Nephron progenitor cell (in vitro differentiated cells): ENCODE results near the gene YWHAB.

Source experiments
- DNase-seq: peaks from one replicate; pipeline ENCODE4 v3.0.0; 2021
- H3K27ac Mint-ChIP-seq: 2 replicates; pipeline ENCODE4 v1.8.0; 2021; ENCODE audit warnings: mild to moderate bottlenecking, moderate library complexity, mixed read lengths
- H3K27me3 Mint-ChIP-seq: 2 replicates; pipeline ENCODE4 v1.8.0; 2021; ENCODE audit warnings: mild to moderate bottlenecking, low read depth, mixed read lengths; ENCODE audit not compliant: poor library complexity
- H3K36me3 Mint-ChIP-seq: 2 replicates; pipeline ENCODE4 v1.8.0; 2021; ENCODE audit warnings: low read depth, mixed read lengths
- H3K4me1 Mint-ChIP-seq: 2 replicates; pipeline ENCODE4 v1.8.0; 2021; ENCODE audit warnings: mixed read lengths
- H3K4me3 Mint-ChIP-seq: 2 replicates; pipeline ENCODE4 v1.8.0; 2021; ENCODE audit warnings: mild to moderate bottlenecking, moderate library complexity, mixed read lengths
- H3K9me3 Mint-ChIP-seq: 2 replicates; pipeline ENCODE4 v1.8.0; 2021; ENCODE audit warnings: mild to moderate bottlenecking, moderate library complexity, mixed read lengths
- CTCF ChIP-seq: fragments of 200-600 bp; sonication (generic); IDR thresholded peaks from 2 replicates; pipeline ENCODE4 v1.5.0; 2021; ENCODE audit warnings: antibody characterized with exemption

Gene YWHAB

GRCh38 chr20:44931911-44932310 lies 46.4 kb downstream of the YWHAB start:
- DNase-seq: no peak
- peaks cover 25% of the 10 kb centered on the region for H3K36me3 Mint-ChIP-seq
- no peak for TF ChIP-seq CTCF

GRCh38 chr20:44932916-44933315 lies 47.4 kb downstream of the YWHAB start:
- no peak for TF ChIP-seq CTCF
- DNase-seq: no peak
- Mint-ChIP-seq H3K4me1 (no peaks in the 10 kb centered on the region), H3K36me3 (peaks cover 25% of the 10 kb centered on the region), H3K9me3 (no peaks in the 10 kb centered on the region), H3K27me3 (no peaks in the 10 kb centered on the region), H3K4me3 (no peak overlapping the region), H3K27ac (peak overlapping the region; percentile 14)

More at GRCh38 chr20:44931911-44932310, 46.4 kb downstream of the YWHAB start:
- no peak overlapping the region for H3K27ac Mint-ChIP-seq
- no peak overlapping the region for H3K4me3 Mint-ChIP-seq
- H3K4me1 Mint-ChIP-seq: no peaks in the 10 kb centered on the region
- H3K9me3 Mint-ChIP-seq: no peaks in the 10 kb centered on the region
- no peaks in the 10 kb centered on the region for H3K27me3 Mint-ChIP-seq

- Mint-ChIP-seq H3K4me1 (no peaks in the 10 kb centered on the region), H3K36me3 (peaks cover 26% of the 10 kb centered on the region), H3K27ac (peak overlapping the region; percentile 71), H3K9me3 (no peaks in the 10 kb centered on the region), H3K4me3 (no peak overlapping the region), H3K27me3 (no peaks in the 10 kb centered on the region)
- no peak for DNase-seq
- TF ChIP-seq CTCF: no peak
Measured at GRCh38 chr20:44936510-44936909, 51.0 kb downstream of the YWHAB start.

DNA sequence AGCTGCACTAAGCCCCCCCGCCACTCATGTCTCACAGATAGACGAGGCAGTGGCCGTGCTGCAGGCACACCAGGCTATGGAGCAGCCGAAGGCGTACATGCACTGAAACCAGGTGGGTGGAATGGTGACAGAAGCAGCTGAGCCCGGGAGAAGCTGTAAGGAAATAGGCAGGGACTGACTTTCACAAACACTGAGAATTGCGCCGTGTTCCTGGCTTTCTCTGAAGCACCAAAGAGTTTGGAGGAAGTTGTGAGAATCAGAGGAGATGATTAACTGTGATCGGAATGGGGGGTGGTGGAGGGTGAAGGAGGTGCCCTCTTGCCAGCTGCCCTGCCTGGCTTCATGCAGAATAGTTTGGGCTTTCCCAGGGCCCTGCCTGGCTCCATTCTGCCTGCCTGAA lies 53.1 kb downstream of the YWHAB start:
- peak overlapping the region; percentile 88 for H3K27ac Mint-ChIP-seq
- H3K36me3 Mint-ChIP-seq: peaks cover 26% of the 10 kb centered on the region
- no peak overlapping the region for H3K4me3 Mint-ChIP-seq
- H3K27me3 Mint-ChIP-seq: no peaks in the 10 kb centered on the region
- no peaks in the 10 kb centered on the region for H3K9me3 Mint-ChIP-seq
- TF ChIP-seq CTCF: no peak
- no peak for DNase-seq
- peaks cover 16% of the 10 kb centered on the region for H3K4me1 Mint-ChIP-seq

GRCh38 chr20:44941120-44941691 lies 55.7 kb downstream of the YWHAB start:
- H3K4me1 Mint-ChIP-seq: peaks cover 23% of the 10 kb centered on the region
- H3K4me3 Mint-ChIP-seq: no peak overlapping the region
- DNase-seq: no peak
- no peak for TF ChIP-seq CTCF
- no peaks in the 10 kb centered on the region for H3K9me3 Mint-ChIP-seq
- peak overlapping the region; percentile 93 for H3K27ac Mint-ChIP-seq
- no peaks in the 10 kb centered on the region for H3K27me3 Mint-ChIP-seq
- H3K36me3 Mint-ChIP-seq: peaks cover 42% of the 10 kb centered on the region

DNA sequence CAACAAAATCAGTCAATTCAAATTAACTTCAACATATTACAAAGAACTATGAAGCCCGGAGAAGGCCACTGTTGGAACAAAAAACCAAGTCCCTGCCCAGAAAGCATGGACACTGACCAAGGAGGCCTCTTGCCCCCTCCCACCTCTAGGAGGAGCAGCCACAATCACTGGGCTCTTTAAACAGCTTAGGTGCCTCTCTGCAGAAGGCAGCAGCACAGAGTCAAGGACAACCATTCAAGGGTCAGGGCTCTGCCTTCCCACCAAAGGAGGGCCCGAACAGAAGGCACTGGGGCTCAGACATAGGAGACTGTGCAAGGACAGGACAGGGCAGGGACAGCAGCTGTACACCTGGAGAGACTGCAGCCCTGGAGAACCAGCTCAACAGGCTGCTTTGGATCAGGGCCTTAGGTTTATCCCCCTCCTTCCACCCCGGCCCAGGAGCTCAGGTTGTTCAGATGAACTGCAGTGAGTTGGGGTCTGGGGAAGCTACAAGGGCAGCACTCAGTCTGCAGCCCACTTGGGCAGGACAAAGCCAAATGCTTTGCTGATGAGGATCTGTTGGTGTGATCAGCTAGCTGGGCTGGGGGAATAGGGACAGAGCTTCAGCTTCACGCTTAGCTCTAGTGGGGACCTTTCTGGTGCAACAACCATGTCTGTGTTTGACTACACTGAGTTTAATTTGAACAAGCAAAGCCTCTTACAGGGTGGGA lies 56.9 kb downstream of the YWHAB start:
- Mint-ChIP-seq H3K4me1 (peaks cover 23% of the 10 kb centered on the region), H3K36me3 (peaks cover 51% of the 10 kb centered on the region), H3K27me3 (no peaks in the 10 kb centered on the region), H3K27ac (peak overlapping the region; percentile 97), H3K4me3 (peak overlapping the region; percentile 28), H3K9me3 (no peaks in the 10 kb centered on the region)
- no peak for DNase-seq
- TF ChIP-seq CTCF: no peak
